Brain microvascular endothelial cell (primary cell): Measurements from ENCODE around the gene PLIN3.

Experiments used
- DNase-seq: peaks from one replicate; pipeline ENCODE4 v3.0.0-alpha.2; 2020
- H3K27ac ChIP-seq: fragments of 250-450 bp; sonication (Bioruptor Pico); 2 replicates; pipeline ENCODE4 v1.5.1; 2020; ENCODE audit warnings: mild to moderate bottlenecking, moderate library complexity
- H3K27me3 ChIP-seq: fragments of 250-450 bp; sonication (Bioruptor Pico); replicated peaks from 2 replicates; pipeline ENCODE4 v1.5.1; 2020; ENCODE audit warnings: mild to moderate bottlenecking
- H3K36me3 ChIP-seq: fragments of 250-450 bp; sonication (Bioruptor Pico); replicated peaks from 2 replicates; pipeline ENCODE4 v1.5.1; 2020; ENCODE audit warnings: mild to moderate bottlenecking
- H3K4me3 ChIP-seq: 2 replicates; pipeline ENCODE4 v1.5.1; 2011; ENCODE audit warnings: low read depth, mild to moderate bottlenecking, control low read depth, low read length, moderate library complexity
- in situ Hi-C: cut with HindIII; loops from 2 replicates; pipeline ENCODE4 v1.10.0; 2017; ENCODE audit warnings: low sequenced_read_pairs, low pct_ligation_motif_present
- TF ChIP-seq, protein P1 (sequence below): IDR thresholded peaks from 2 replicates; pipeline ENCODE4 v1.5.1; 2011; ENCODE audit warnings: low read depth, mild to moderate bottlenecking, moderate library complexity, low read length, control low read depth, inconsistent platforms; ENCODE audit errors: missing control alignments

PLIN3 gene

GRCh38 chr19:4816950-4817278 is 50.6 kb downstream of the PLIN3 start:
- no peak for DNase-seq
- no peak overlapping the region for H3K27ac ChIP-seq
- no peak overlapping the region for H3K4me3 ChIP-seq
- H3K27me3 ChIP-seq = no peaks in the 10 kb centered on the region
- peaks cover 23% of the 10 kb centered on the region for H3K36me3 ChIP-seq
- in situ Hi-C loops = no loop called here
- TF ChIP-seq, protein P1, sequence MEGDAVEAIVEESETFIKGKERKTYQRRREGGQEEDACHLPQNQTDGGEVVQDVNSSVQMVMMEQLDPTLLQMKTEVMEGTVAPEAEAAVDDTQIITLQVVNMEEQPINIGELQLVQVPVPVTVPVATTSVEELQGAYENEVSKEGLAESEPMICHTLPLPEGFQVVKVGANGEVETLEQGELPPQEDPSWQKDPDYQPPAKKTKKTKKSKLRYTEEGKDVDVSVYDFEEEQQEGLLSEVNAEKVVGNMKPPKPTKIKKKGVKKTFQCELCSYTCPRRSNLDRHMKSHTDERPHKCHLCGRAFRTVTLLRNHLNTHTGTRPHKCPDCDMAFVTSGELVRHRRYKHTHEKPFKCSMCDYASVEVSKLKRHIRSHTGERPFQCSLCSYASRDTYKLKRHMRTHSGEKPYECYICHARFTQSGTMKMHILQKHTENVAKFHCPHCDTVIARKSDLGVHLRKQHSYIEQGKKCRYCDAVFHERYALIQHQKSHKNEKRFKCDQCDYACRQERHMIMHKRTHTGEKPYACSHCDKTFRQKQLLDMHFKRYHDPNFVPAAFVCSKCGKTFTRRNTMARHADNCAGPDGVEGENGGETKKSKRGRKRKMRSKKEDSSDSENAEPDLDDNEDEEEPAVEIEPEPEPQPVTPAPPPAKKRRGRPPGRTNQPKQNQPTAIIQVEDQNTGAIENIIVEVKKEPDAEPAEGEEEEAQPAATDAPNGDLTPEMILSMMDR = no peak

DNA sequence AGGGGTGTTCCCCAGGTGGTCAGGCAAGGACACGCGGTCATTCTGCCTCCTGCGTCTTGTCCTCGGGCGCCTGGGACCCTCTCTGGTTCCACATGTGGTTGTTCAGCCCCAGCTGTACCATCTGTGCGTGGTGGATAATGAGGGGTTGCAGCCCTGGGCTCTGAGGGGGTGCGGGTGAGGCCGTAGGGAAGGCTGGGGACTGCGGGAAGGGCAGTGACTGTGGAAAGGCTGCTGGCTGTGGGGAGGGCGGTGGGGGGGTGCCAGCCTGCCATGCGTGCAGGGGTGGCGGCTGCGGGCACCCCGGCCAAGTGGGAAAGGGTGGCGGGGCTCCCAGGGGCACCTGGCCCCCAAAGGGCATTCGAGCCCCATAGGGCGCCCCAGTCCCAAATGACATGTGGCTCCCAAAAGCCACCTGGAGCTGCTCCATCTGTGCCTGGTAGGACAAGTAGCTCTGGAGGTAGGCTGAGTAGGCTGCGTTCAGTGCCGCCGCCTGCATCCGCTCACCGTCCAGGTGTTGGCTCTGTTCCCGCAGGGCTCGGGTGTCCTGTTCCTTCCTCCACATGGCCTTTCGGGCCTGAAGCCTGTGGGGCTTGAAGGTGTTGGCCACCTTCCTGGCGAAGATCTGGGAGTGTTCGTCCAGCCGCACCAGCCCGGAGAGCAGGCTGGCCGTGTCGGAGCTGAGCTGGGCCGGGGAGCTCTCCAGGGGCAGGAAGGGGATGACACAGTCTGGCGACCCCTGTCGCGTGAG is 51.1 kb downstream of the PLIN3 start:
- DNase-seq = no peak
- Histone ChIP-seq H3K4me3 (no peak overlapping the region), H3K27me3 (no peaks in the 10 kb centered on the region), H3K36me3 (peaks cover 23% of the 10 kb centered on the region), H3K27ac (no peak overlapping the region)
- in situ Hi-C loops = no loop called here
- TF ChIP-seq, protein P1 = no peak

- Histone ChIP-seq H3K4me3 (peak overlapping the region; percentile 24), H3K27ac (no peak overlapping the region), H3K36me3 (peaks cover 21% of the 10 kb centered on the region), H3K27me3 (no peaks in the 10 kb centered on the region)
- TF ChIP-seq, protein P1 = no peak
- peak; percentile 92 for DNase-seq
- in situ Hi-C loops = no loop called here
Observed at GRCh38 chr19:4815426-4816201, 51.9 kb downstream of the PLIN3 start.

DNA sequence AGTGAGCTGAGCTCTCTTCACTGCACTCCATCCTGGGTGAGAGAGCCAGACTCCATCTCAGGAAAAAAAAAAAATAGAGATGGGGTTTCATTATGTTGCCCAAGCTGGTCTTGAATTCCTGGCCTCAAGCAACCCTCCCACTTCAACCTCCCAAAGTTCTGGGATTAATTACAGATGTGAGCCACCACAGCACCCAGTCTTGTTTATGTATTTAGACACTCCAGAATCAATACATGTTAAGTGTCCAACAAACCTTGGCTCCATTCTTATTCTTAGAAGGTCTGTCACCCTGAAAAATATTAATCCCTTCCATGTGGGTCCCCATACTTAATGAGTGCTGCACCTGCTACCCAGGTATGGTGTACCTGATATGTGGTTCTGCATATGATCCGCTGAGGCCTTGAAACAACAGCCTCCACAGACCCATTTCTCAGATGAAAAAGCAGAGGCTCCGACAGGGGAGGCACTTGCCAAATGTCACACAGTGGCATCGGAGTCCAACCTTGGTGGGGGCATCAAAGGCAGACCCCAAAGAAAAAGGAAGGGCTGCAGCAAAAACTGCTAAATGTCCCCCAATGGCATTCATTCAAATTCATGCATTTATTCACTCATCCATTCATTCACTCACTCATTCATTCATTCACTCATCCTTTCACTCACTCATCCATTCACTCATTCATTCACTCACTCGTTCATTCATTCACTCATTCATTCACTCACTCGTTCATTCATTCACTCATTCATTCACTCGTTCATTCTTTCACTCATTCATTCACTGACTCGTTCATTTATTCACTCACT is 52.6 kb downstream of the PLIN3 start:
- Histone ChIP-seq H3K27me3 (no peaks in the 10 kb centered on the region), H3K36me3 (peaks cover 21% of the 10 kb centered on the region), H3K27ac (no peak overlapping the region), H3K4me3 (no peak overlapping the region)
- in situ Hi-C loops = no loop called here
- TF ChIP-seq, protein P1 = no peak
- DNase-seq = no peak

GRCh38 chr19:4811328-4812131 is 55.9 kb downstream of the PLIN3 start:
- Histone ChIP-seq H3K27me3 (no peaks in the 10 kb centered on the region), H3K36me3 (peaks cover 6% of the 10 kb centered on the region), H3K27ac (peak overlapping the region; percentile 99), H3K4me3 (no peak overlapping the region)
- in situ Hi-C loops = no loop called here
- peak; percentile 63 for DNase-seq
- TF ChIP-seq, protein P1 = peak; percentile 93
